ENCODE measurements around the gene ZRANB3.

- no peak for TF ChIP-seq POLR2A (IDR thresholded peaks at IDR 0.05)
- no peak for TF ChIP-seq CTCF (IDR thresholded peaks at IDR 0.05)
- TF ChIP-seq POLR2AphosphoS5 (IDR thresholded peaks at IDR 0.05) = no peak
Measured at GRCh38 chr2:135091681-135092080, 439.3 kb downstream of the ZRANB3 start.
